RWPE2 (cell line): Measurements from ENCODE around the gene MAPKAPK2.

ENCODE experiments used
- ATAC-seq: fragments of 200-7000 bp; cut with Tn5 transposase; 3 replicates; pipeline ENCODE4 v1.9.1; 2021; ENCODE audit warnings: low read depth
- DNase-seq: peaks from one replicate; pipeline ENCODE4 v3.0.0-alpha.2; 2020; ENCODE audit warnings: low spot score
- H3K27ac ChIP-seq: fragments of 450-650 bp; 2 replicates; pipeline ENCODE4 v1.5.1; 2017; ENCODE audit warnings: mild to moderate bottlenecking; ENCODE audit not compliant: poor library complexity, severe bottlenecking
- H3K27me3 ChIP-seq: fragments of 250-450 bp; sonication (Bioruptor Pico); 2 replicates; pipeline ENCODE4 v1.5.1; 2021; ENCODE audit warnings: mild to moderate bottlenecking, moderate library complexity; ENCODE audit not compliant: insufficient read depth, poor library complexity, severe bottlenecking
- H3K36me3 ChIP-seq: fragments of 250-450 bp; sonication (Bioruptor Pico); 2 replicates; pipeline ENCODE4 v1.5.1; 2020; ENCODE audit warnings: low read depth, mild to moderate bottlenecking, moderate library complexity
- H3K4me1 ChIP-seq: fragments of 250-450 bp; sonication (Bioruptor Pico); 2 replicates; pipeline ENCODE4 v1.5.1; 2021; ENCODE audit warnings: mild to moderate bottlenecking, moderate library complexity; ENCODE audit not compliant: insufficient read depth, poor library complexity, severe bottlenecking
- H3K4me3 ChIP-seq: fragments of 250-450 bp; sonication (Bioruptor Pico); 2 replicates; pipeline ENCODE4 v1.5.1; 2021; ENCODE audit warnings: mild to moderate bottlenecking, moderate library complexity; ENCODE audit not compliant: severe bottlenecking
- H3K9me3 ChIP-seq: fragments of 250-450 bp; sonication (Bioruptor Pico); 2 replicates; pipeline ENCODE4 v1.5.1; 2021; ENCODE audit warnings: mild to moderate bottlenecking, moderate library complexity; ENCODE audit not compliant: severe bottlenecking
- TF ChIP-seq, protein P1 (sequence below): fragments of 450-650 bp; IDR thresholded peaks from one replicate; pipeline ENCODE4 v1.5.1; 2017; ENCODE audit warnings: mild to moderate bottlenecking, moderate library complexity; ENCODE audit not compliant: poor library complexity, severe bottlenecking

MAPKAPK2 gene

DNA sequence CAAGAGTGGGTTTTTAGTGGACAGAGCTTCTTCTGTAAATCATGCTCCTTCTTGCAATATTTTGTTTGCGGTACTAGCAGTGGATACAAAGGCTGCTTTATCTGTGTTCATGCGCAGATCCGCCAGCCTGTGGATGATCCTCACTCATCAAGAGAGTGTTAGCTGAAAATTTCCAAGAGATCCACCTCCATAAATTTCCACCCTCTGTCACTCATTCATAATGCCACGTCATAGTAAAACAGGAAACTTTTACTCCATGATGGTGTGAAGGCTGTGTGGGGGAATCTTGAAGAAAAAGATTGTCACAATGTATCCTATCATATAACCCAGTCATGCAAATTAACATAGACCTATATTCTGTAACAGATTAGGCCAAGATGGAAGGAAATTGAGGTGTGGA is 4.4 kb upstream of the MAPKAPK2 start:
- Histone ChIP-seq H3K9me3 (no peaks in the 10 kb centered on the region), H3K36me3 (no peaks in the 10 kb centered on the region), H3K27me3 (no peaks in the 10 kb centered on the region), H3K4me1 (peaks cover 2% of the 10 kb centered on the region), H3K27ac (no peak overlapping the region), H3K4me3 (no peak overlapping the region)
- ATAC-seq: no peak
- no peak for DNase-seq
- TF ChIP-seq, protein P1, sequence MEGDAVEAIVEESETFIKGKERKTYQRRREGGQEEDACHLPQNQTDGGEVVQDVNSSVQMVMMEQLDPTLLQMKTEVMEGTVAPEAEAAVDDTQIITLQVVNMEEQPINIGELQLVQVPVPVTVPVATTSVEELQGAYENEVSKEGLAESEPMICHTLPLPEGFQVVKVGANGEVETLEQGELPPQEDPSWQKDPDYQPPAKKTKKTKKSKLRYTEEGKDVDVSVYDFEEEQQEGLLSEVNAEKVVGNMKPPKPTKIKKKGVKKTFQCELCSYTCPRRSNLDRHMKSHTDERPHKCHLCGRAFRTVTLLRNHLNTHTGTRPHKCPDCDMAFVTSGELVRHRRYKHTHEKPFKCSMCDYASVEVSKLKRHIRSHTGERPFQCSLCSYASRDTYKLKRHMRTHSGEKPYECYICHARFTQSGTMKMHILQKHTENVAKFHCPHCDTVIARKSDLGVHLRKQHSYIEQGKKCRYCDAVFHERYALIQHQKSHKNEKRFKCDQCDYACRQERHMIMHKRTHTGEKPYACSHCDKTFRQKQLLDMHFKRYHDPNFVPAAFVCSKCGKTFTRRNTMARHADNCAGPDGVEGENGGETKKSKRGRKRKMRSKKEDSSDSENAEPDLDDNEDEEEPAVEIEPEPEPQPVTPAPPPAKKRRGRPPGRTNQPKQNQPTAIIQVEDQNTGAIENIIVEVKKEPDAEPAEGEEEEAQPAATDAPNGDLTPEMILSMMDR: no peak

DNA sequence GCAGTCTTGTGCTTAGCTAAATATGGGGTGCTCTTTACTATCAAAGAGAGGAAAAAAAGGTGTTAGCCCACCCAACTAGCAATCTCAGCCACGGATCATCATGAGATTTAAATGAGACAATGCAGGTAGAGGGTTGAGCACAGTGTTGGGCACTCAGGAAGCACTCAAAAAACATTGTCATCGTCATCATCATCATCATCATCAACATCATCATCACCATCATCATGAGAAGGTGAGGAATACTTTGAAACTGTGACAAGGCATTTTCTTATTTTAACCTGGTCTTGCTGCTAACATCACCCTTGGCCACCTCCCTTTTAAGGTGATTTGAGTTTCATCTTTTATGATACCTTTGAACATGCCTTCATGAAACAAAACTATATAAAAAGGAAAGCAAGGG is 3.3 kb upstream of the MAPKAPK2 start:
- TF ChIP-seq, protein P1: no peak
- H3K4me1 ChIP-seq: no peaks in the 10 kb centered on the region
- no peak for ATAC-seq
- no peak overlapping the region for H3K4me3 ChIP-seq
- no peak for DNase-seq
- no peaks in the 10 kb centered on the region for H3K36me3 ChIP-seq
- H3K27me3 ChIP-seq: no peaks in the 10 kb centered on the region
- H3K9me3 ChIP-seq: no peaks in the 10 kb centered on the region
- H3K27ac ChIP-seq: no peak overlapping the region

DNA sequence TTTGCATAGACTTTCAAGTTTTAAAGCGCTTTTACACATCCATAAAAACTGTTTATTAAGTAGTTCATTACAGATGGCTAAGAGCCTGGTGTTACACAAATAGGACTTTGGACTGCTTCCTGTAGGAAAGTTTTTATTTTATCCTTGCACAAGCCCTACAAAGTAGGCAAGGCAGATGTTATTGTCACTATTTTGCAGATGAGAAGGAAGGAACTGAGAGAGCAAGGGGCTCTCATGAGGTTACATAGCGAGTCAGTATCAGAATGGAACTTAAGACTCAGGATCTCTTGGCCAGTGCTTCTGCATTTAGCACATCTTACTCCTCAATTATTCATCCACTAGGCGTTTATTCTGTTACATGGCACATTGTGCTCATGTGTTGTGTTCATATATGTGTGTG is 2.6 kb upstream of the MAPKAPK2 start:
- no peak for ATAC-seq
- H3K27me3 ChIP-seq: no peaks in the 10 kb centered on the region
- no peaks in the 10 kb centered on the region for H3K9me3 ChIP-seq
- no peaks in the 10 kb centered on the region for H3K36me3 ChIP-seq
- peaks cover 6% of the 10 kb centered on the region for H3K4me1 ChIP-seq
- no peak overlapping the region for H3K27ac ChIP-seq
- TF ChIP-seq, protein P1: no peak
- no peak overlapping the region for H3K4me3 ChIP-seq
- no peak for DNase-seq

DNA sequence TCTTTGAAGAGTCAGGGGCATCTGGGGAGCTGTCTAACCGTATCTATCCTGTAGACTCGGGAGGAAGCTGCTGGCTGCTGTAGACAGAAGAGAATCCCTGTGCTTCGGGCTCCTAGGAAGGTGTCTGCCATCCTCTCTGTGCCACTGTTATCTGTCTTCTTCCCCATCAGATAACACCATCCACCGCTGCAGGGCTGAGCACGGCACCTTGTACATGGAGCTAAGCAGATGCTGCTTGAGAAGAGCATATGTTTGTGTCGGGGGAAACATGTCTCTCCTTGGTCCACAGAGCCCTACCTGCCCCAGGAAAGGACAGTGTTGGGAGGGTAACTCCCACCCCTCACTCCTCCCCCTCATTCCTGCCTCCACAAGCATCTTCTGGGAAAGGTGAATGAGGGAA is 1.4 kb upstream of the MAPKAPK2 start:
- Histone ChIP-seq H3K27ac (no peak overlapping the region), H3K27me3 (no peaks in the 10 kb centered on the region), H3K4me3 (no peak overlapping the region), H3K4me1 (peaks cover 18% of the 10 kb centered on the region), H3K36me3 (no peaks in the 10 kb centered on the region), H3K9me3 (no peaks in the 10 kb centered on the region)
- ATAC-seq: no peak
- TF ChIP-seq, protein P1: no peak
- DNase-seq: no peak

DNA sequence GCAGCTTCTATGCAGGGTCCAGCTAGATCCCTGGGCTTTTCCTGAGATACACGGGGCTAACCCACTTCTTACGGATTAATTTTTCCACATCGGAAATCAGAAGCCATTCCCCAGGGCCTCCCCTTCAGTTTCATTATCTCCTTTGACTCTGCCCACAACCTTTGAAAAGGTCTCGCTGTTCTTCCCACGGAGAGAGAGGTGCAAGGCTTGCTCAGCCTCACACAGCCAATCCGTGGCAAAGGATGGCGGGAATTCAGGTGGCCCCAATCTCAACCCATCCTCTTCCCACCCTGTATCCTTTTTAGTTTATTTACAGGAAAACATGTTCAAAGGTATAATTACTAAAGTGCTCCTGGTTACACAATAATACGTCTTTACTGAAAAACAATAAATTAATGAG is 702 bp upstream of the MAPKAPK2 start:
- no peak overlapping the region for H3K27ac ChIP-seq
- ATAC-seq: no peak
- no peaks in the 10 kb centered on the region for H3K36me3 ChIP-seq
- H3K9me3 ChIP-seq: no peaks in the 10 kb centered on the region
- peaks cover 18% of the 10 kb centered on the region for H3K4me1 ChIP-seq
- DNase-seq: no peak
- no peak overlapping the region for H3K4me3 ChIP-seq
- H3K27me3 ChIP-seq: no peaks in the 10 kb centered on the region
- TF ChIP-seq, protein P1: no peak
